GM23338 (cell line): ENCODE results near the gene LAP3. TPM values are rescaled to one million over a fixed set of nuclear protein-coding genes. Genes with fewer than 3 reads are reported as not detected.
A peak's percentile ranks its signal among the peaks of the same experiment; 100 is the strongest.

Experiments
- ATAC-seq: fragments of 200-7000 bp; cut with Tn5 transposase; 3 replicates; pipeline ENCODE4 v1.9.1; 2020
- DNase-seq: peaks from one replicate; pipeline ENCODE4 v3.0.0-alpha.2; 2015; ENCODE audit warnings: low spot score
- H2AFZ ChIP-seq: fragments of 200-600 bp; sonication (generic); 2 replicates; pipeline ENCODE4 v1.8.0; 2016; ENCODE audit warnings: antibody characterized with exemption, mild to moderate bottlenecking, moderate library complexity
- H3F3A ChIP-seq: fragments of 200-600 bp; sonication (generic); replicated peaks from 2 replicates; pipeline ENCODE4 v1.8.0; 2017; ENCODE audit warnings: antibody characterized with exemption, mixed run types, low read depth
- H3K27ac ChIP-seq: fragments of 200-600 bp; sonication (generic); 2 replicates; pipeline ENCODE4 v1.6.1; 2016; ENCODE audit warnings: low read depth
- H3K27me3 ChIP-seq: fragments of 200-600 bp; sonication (generic); 2 replicates; pipeline ENCODE4 v1.8.0; 2016; ENCODE audit warnings: mild to moderate bottlenecking, mixed run types, moderate library complexity; ENCODE audit not compliant: insufficient read depth
- H3K36me3 ChIP-seq: fragments of 200-600 bp; sonication (generic); 2 replicates; pipeline ENCODE4 v1.8.0; 2016; ENCODE audit warnings: mild to moderate bottlenecking; ENCODE audit not compliant: insufficient read depth
- H3K4me1 ChIP-seq: fragments of 200-600 bp; sonication (generic); 2 replicates; pipeline ENCODE4 v1.8.0; 2016; ENCODE audit warnings: mild to moderate bottlenecking, moderate library complexity; ENCODE audit not compliant: insufficient read depth
- H3K4me2 ChIP-seq: fragments of 200-600 bp; sonication (generic); 2 replicates; pipeline ENCODE4 v1.7.1; 2017; ENCODE audit warnings: mixed run types
- H3K4me3 ChIP-seq: fragments of 200-600 bp; sonication (generic); 2 replicates; pipeline ENCODE4 v1.6.1; 2016; ENCODE audit warnings: mixed run types
- H3K79me2 ChIP-seq: fragments of 200-600 bp; sonication (generic); replicated peaks from 2 replicates; pipeline ENCODE4 v1.8.0; 2017; ENCODE audit warnings: mild to moderate bottlenecking; ENCODE audit not compliant: insufficient read depth
- H3K9me2 ChIP-seq: fragments of 200-600 bp; sonication (generic); 2 replicates; pipeline ENCODE4 v1.8.0; 2017; ENCODE audit not compliant: insufficient read depth
- H4K20me1 ChIP-seq: fragments of 200-600 bp; sonication (generic); replicated peaks from 2 replicates; pipeline ENCODE4 v1.8.0; 2017; ENCODE audit warnings: mild to moderate bottlenecking; ENCODE audit not compliant: insufficient read depth
- H3K27ac Mint-ChIP-seq: 2 replicates; pipeline ENCODE4 v1.8.0; 2020; ENCODE audit warnings: inconsistent platforms, mild to moderate bottlenecking, moderate library complexity, mixed read lengths
- H3K27me3 Mint-ChIP-seq: 3 replicates; pipeline ENCODE4 v1.8.0; 2022; ENCODE audit warnings: low read depth, mild to moderate bottlenecking, moderate library complexity, mixed read lengths, inconsistent platforms; ENCODE audit not compliant: insufficient read depth, poor library complexity
- H3K36me3 Mint-ChIP-seq: 3 replicates; pipeline ENCODE4 v1.8.0; 2021; ENCODE audit warnings: low read depth, mild to moderate bottlenecking, inconsistent platforms, moderate library complexity, mixed read lengths
- H3K4me1 Mint-ChIP-seq: 3 replicates; pipeline ENCODE4 v1.8.0; 2020; ENCODE audit warnings: mild to moderate bottlenecking, inconsistent platforms, mixed read lengths
- H3K4me3 Mint-ChIP-seq: 3 replicates; pipeline ENCODE4 v1.8.0; 2021; ENCODE audit warnings: moderate library complexity, mild to moderate bottlenecking, inconsistent platforms, mixed read lengths
- H3K9me3 Mint-ChIP-seq: 3 replicates; pipeline ENCODE4 v1.8.0; 2020; ENCODE audit warnings: moderate library complexity, mild to moderate bottlenecking, inconsistent platforms, mixed read lengths
- CTCF ChIP-seq, 2 experiments: fragments of 200-600 bp in 1 of 2; sonication (generic) in 1 of 2; conservative IDR thresholded peaks; 2 replicates each; pipeline versions ENCODE4 v1.5.1 to v1.6.1; 2016 to 2017; ENCODE audit warnings: antibody characterized with exemption in 2 of 2, low read depth in 2 of 2, mild to moderate bottlenecking in 2 of 2, moderate library complexity in 1 of 2
- ETS1 ChIP-seq: IDR thresholded peaks from 2 replicates; pipeline ENCODE4 v1.6.1; 2016; ENCODE audit warnings: antibody characterized with exemption
- EZH2 ChIP-seq: fragments of 200-600 bp; sonication (generic); IDR thresholded peaks from one replicate; pipeline ENCODE4 v1.8.0; 2017; ENCODE audit warnings: antibody characterized with exemption, mild to moderate bottlenecking, low read depth; ENCODE audit not compliant: unreplicated experiment
- EZH2phosphoT487 ChIP-seq: fragments of 200-600 bp; sonication (generic); IDR thresholded peaks from one replicate; pipeline ENCODE4 v1.8.1; 2018; ENCODE audit warnings: antibody characterized with exemption; ENCODE audit not compliant: unreplicated experiment
- JUNB ChIP-seq: IDR thresholded peaks from one replicate; pipeline ENCODE4 v1.6.1; 2016; ENCODE audit warnings: antibody characterized with exemption; ENCODE audit not compliant: unreplicated experiment
- NANOG ChIP-seq: IDR thresholded peaks from 2 replicates; pipeline ENCODE4 v1.6.1; 2016; ENCODE audit warnings: antibody characterized with exemption, borderline replicate concordance
- STAT1 ChIP-seq: IDR thresholded peaks from one replicate; pipeline ENCODE4 v1.6.1; 2016; ENCODE audit warnings: antibody characterized with exemption; ENCODE audit not compliant: unreplicated experiment
- ZNF114 ChIP-seq: fragments of 250-450 bp; sonication (Bioruptor Pico); IDR thresholded peaks from 2 replicates; pipeline ENCODE4 v1.5.0; 2020; ENCODE audit warnings: mild to moderate bottlenecking, moderate library complexity
- ZNF331 ChIP-seq: fragments of 250-450 bp; sonication (Bioruptor Pico); IDR thresholded peaks from 2 replicates; pipeline ENCODE4 v1.5.0; 2020; ENCODE audit warnings: low read depth, mild to moderate bottlenecking, moderate library complexity
- polyA plus RNA-seq: library from polyadenylated mRNA; unstranded; fragments of >200 nt; fragmentation: Nextera tagmentation; extraction: Ambion mirVana; gene quantifications from 2 replicates; pipeline ENCODE4 v1.2.1, GENCODE V29; 2016
- total RNA-seq: library from RNA; depleted of rRNA; stranded (reverse); fragments of >200 nt; shearing (Covaris generic); gene quantifications from 2 replicates; pipeline ENCODE4 v1.2.3, GENCODE V29; 2014

The LAP3 gene
- total and polyA plus RNA-seq, 2 experiments from 2014 or later: 28.6 to 63.6 TPM

- no peak for TF ChIP-seq CTCF (conservative IDR thresholded peaks at IDR 0.05; ENCODE audit: low read depth in 2 of 2)
- TF ChIP-seq ZNF331 (CRISPR knock-in tag): no peak
- TF ChIP-seq STAT1: no peak
- TF ChIP-seq EZH2: no peak
- no peak for TF ChIP-seq JUNB
- TF ChIP-seq NANOG: no peak
- no peak for TF ChIP-seq ZNF114 (CRISPR knock-in tag)
- no peak for TF ChIP-seq EZH2phosphoT487
- TF ChIP-seq ETS1: no peak
Measured at GRCh38 chr4:17560065-17560673, 16.8 kb upstream of the LAP3 start (continued).

- Mint-ChIP-seq H3K4me1 (no peaks in the 10 kb centered on the region), H3K27me3 (no peaks in the 10 kb centered on the region), H3K4me3 (no peak overlapping the region), H3K36me3 (no peaks in the 10 kb centered on the region), H3K9me3 (no peaks in the 10 kb centered on the region), H3K27ac (no peak overlapping the region)
- Histone ChIP-seq H4K20me1 (no peaks in the 10 kb centered on the region), H3K4me2 (no peak overlapping the region), H3K27me3 (no peaks in the 10 kb centered on the region), H3K4me1 (no peaks in the 10 kb centered on the region), H2AFZ (no peak overlapping the region), H3K79me2 (no peaks in the 10 kb centered on the region), H3F3A (no peaks in the 10 kb centered on the region), H3K4me3 (no peak overlapping the region), H3K27ac (no peak overlapping the region), H3K36me3 (no peaks in the 10 kb centered on the region), H3K9me2 (no peaks in the 10 kb centered on the region)
- ATAC-seq (peak; percentile 53), DNase-seq (no peak)
- no peak for TF ChIP-seq STAT1
Measured at GRCh38 chr4:17561195-17561909, 15.6 kb upstream of the LAP3 start.

GRCh38 chr4:17562157-17562556, 14.8 kb upstream of the LAP3 start:
- Mint-ChIP-seq H3K9me3 (no peaks in the 10 kb centered on the region), H3K4me3 (no peak overlapping the region), H3K27ac (no peak overlapping the region), H3K36me3 (no peaks in the 10 kb centered on the region), H3K27me3 (no peaks in the 10 kb centered on the region), H3K4me1 (no peaks in the 10 kb centered on the region; the same call in 2 of the 3 replicates)
- TF ChIP-seq EZH2phosphoT487 (no peak), CTCF (conservative IDR thresholded peaks at IDR 0.05; ENCODE audit: low read depth in 2 of 2) (peak; percentile 31 to 59; a peak in 3 of 4 replicates)
- DNase-seq (peak; percentile 28), ATAC-seq (peak; percentile 53)
- no peak overlapping the region for H3K4me2 ChIP-seq
- no peaks in the 10 kb centered on the region for H3K36me3 ChIP-seq
- H3K79me2 ChIP-seq: no peaks in the 10 kb centered on the region
- no peaks in the 10 kb centered on the region for H3K27me3 ChIP-seq
- no peak overlapping the region for H3K4me3 ChIP-seq
- H3F3A ChIP-seq: no peaks in the 10 kb centered on the region
- H3K9me2 ChIP-seq: no peaks in the 10 kb centered on the region
- H4K20me1 ChIP-seq: no peaks in the 10 kb centered on the region
- H3K27ac ChIP-seq: no peak overlapping the region
- H3K4me1 ChIP-seq: no peaks in the 10 kb centered on the region
- no peak overlapping the region for H2AFZ ChIP-seq
